ENCODE measurements around the gene LUC7L2.
"Not testable (repeated sequence)": the region's sequence is repeated elsewhere in the genome, so short reads cannot be mapped to it uniquely, and the experiment has no call there.

LUC7L2 gene

DNA sequence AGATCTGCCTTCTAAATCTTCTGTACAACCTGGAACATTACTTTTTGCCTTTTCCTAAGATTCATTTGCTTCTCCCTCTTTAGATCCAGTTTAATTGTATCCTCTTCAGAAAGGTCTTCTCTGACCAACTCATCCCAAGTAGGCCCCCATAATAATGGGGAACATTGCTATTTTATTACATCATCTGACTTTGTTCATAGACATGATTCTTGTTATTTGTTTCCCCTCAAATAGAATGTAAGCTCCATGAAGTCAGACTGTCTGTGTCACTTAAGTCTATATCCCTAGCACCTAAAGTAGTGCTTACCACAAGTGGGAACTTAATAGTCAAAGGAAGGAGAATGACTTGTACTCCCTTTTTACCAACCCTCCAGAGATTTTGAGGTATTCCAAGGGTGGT is 37.5 kb downstream of the LUC7L2 start:
- DNase-seq, result no peak

GRCh38 chr7:139403601-139404000 is 43.9 kb downstream of the LUC7L2 start:
- DNase-seq, result no peak

- no peak for DNase-seq
Observed at GRCh38 chr7:139407555-139407954, 47.9 kb downstream of the LUC7L2 start.

- DNase-seq, result not testable (repeated sequence)
Observed at GRCh38 chr7:139414743-139415402, 55.2 kb downstream of the LUC7L2 start.

- no peak for DNase-seq
Observed at GRCh38 chr7:139416405-139416804, 56.7 kb downstream of the LUC7L2 start.

GRCh38 chr7:139417478-139417877 is 57.8 kb downstream of the LUC7L2 start:
- no peak for DNase-seq

- no peak for DNase-seq
Observed at GRCh38 chr7:139421123-139421522, 61.4 kb downstream of the LUC7L2 start.

- DNase-seq, result no peak
Observed at GRCh38 chr7:139422126-139422525, 62.4 kb downstream of the LUC7L2 start.

GRCh38 chr7:139423091-139423490 is 63.4 kb downstream of the LUC7L2 start:
- DNase-seq, result no peak

DNA sequence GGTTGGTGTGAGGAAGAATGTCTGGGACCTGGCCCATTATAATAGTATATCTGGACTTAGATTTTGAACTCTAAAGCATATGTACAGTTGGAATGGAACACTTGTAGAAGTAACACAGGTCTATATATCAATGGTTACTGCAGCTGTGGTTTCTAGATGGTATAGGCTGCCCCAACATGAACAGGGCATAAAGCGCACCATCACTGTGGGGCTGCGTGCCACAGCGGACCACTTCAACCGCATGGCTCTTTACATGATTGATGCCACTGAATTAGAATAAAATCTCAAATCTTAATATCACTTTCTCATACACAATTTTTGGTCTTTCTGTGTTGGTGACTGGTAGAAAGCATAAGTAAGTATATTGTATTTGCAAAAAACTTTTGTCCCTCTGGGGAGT is 64.3 kb downstream of the LUC7L2 start:
- DNase-seq, result no peak

DNA sequence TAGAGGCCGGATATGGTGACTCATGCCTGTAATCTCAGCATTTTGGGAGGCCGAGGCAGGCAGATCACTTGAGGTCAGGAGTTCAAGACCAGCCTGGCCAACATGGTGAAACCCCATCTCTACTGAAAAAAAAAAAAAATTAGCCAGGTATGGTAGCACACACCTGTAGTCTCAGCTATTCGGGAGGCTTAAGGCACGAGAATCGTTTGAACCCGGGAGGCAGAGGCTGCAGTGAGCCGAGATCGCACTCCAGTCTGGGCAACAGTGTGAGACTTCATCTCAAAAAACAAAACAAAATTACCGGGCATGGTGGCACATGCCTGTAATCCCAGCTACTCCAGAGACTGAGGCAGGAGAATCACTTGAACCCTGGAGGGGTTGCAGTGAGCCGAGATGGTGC is 66.0 kb downstream of the LUC7L2 start:
- not testable (repeated sequence) for DNase-seq

DNA sequence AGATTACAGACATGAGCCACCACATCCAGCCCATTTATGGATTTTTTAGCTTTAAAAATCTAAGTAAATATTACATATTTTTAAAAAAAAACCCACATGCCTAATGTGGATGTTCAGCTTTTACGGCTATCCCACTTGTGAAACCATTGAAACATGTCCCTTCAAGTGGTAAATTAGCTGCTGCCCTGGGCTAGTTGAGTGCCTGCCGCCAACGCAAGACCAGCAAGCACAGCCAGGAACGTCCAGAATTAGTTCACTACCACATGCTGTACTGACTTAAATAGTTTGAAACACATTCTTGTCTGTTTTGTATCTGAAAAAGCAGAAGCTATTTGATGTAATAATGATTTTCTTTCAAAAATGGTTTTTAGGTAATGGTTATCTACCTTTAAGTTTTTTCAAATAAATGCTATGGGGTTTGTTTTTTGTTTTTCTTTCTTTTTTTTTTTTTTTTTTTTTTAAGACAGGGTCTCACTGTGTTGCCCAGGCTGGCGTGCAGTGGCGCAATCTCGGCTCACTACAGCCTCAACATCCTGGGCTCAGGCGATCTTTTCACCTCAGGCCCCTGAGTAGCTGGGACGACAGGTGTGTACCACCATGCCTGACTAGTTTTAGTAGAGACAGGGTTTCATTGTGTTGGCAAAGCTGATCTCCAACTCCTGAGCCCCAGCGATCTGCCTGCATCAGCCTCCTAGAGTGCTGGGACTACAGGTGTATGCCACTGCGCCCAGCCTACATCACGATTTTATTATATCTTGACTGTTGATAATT is 66.7 kb downstream of the LUC7L2 start:
- no peak for DNase-seq

DNA sequence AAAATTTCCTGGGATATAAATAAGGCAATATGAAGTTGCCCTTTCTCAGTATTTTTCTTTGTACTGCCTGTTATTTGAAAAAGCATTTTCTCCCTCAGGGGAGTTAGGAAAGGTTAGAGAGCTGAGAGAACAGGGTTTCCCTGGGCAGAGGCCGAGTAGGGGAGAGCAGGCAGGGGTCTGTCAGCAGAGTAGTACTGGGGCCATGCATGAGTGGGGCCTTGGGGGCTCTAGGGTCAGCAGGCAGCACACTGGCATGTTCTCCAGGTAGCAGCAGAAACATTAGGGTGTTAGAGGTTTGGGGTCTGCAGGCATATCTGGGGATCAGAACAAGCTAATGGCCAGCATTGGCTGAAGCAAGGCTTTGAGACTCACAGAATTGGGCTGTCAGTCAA is 67.3 kb downstream of the LUC7L2 start:
- DNase-seq, result no peak

GRCh38 chr7:139427788-139428187 is 68.1 kb downstream of the LUC7L2 start:
- DNase-seq, result no peak

DNA sequence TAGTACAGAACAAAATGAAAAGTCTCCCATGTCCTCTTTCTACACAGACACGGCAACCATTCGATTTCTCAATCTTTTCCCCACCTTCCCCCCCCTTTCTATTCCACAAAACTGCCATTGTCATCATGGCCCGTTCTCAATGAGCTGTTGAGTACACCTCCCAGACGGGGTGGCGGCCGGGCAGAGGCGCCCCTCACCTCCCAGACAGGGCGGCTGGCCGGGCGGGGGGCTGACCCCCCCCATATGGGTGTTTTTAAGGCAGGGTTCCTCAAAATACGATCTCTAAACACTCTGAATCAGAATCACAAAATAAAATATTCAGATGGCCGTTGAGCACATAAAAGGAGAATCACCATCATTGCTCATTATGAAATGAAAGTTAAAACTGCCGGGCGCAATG is 70.0 kb downstream of the LUC7L2 start:
- not testable (repeated sequence) for DNase-seq

DNA sequence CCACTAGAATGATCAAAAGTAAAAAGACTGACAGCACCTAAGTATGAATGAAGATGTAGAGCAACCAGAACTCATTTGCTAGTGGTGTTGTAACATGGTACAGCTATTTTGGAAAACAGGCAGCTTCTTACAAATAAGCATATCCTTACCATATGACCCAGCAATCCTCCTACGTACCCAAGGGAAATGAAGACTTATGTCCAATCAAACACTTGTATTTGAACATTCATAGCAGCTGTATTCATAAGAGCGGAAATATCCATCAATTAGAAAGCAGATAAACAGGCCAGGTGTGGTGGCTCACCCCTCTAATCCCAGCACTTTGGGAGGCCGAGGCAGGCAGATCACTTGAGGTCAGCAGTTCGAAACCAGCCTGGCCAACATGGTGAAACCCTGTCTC is 70.7 kb downstream of the LUC7L2 start:
- DNase-seq, result no peak

DNA sequence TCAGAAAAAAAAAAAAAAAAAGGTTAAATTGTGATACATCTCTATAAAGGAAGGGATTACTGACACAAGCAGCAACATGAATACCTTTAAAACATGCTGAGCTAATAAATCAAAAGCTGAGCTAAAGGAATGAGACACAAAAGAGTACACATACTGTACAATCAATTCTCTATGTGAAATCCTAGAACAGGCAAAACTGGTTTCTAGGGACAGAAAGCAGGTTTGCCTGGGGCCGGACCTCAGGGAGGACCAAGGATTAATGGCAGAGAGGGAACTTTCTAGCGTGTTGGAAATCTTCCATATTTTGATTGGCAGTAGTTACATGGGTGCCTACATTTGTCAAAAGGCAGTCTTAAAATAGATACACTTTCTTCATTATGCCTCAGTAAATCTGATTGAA is 71.3 kb downstream of the LUC7L2 start:
- DNase-seq, result no peak

- no peak for DNase-seq
Observed at GRCh38 chr7:139431459-139431858, 71.8 kb downstream of the LUC7L2 start.

DNA sequence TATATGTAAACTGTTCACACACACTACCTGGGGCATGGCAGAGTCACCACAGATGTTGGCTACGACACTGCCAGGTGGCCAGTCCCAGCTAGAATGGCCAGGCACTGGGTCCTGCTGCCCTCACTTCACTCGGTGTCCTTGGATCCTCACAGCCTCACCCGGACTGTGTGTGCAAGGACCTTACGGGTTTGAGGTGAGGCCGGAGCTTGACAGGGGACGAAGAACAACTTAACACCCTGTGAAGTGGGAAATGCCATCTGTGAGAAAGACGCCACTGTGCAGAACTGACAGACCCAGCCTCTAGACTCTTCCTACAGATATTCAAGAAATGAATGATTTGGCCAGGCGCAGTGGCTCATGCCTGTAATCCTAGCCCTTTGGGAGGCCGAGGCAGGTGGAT is 77.1 kb downstream of the LUC7L2 start:
- no peak for DNase-seq

GRCh38 chr7:139439375-139439774 is 79.7 kb downstream of the LUC7L2 start:
- DNase-seq, result no peak

DNA sequence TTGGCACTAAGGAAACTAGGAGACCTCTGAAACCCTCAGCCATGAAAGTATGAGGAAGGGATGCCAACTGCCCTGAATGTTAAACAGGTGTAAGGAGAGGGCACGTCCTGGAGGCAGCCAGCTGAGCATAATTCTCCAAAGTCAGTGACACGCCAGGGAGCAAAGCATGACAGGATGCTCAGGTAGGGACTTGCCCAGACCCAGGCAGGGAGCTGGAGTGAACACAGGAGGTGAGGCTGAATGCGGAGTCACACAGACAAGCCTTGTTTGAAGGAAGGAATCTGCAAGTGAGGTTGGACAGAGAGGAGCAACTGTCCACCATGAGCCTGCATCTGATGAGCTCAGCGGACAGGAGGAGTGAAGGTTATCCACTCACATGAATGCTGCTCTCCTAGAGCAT is 82.3 kb downstream of the LUC7L2 start:
- DNase-seq, result no peak

DNA sequence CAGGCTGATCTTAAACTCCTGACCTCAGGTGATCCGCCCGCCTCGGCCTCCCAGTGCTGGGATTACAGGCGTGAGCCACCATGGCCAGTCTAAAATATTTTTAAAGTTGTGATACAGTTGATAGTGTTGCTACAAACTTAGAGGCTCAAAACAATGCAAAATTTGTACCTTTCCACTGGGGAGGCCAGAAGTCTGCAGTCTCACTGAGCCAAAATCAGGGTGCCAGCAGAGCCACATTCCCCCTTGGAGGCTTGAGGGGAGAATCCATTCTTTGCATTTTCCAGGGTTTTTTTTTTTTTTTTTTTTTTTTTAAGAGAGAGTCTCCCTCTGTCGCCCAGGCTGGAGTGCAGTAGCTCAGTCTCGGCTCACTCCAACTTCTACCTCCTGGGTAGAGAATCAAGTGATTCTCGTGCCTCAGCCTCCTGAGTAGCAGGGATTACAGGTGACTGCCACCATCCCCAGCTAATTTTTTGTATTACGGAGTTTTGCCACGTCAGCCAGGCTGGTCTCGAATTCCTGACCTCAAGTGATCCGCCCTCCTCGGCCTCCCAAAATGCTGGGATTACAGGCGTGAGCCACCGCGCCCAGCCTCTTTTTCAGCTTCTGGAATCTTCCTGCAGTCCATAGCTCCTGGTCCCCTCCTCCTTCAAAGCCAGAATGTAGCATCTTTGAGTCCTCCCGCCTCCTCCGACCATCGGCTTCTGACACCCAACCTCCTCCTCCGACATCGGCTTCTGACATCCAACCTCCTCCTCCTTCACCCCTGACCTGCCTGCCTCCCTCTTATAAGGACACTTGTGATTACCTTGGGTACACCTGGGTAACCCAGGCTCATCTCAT is 86.6 kb downstream of the LUC7L2 start:
- no peak for DNase-seq

DNA sequence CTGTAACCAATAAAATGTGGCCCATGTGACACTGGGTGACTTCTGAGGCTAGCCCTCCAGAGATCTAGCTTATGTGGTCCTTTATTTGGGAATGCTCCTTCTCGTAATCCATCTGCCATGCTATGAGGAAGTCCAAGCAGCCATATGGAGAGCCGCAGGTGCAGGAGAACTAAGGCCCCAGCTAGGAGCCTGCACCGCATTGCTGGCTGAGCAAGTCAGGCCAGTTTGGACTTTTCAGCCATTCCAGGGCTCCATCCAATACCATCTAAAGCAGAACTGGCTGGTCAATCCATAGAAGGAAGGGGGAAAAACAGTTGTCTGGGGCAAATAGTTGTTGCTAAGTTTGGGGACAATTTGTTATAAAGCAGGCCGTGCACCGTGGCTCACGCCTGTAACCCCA is 91.2 kb downstream of the LUC7L2 start:
- DNase-seq, result no peak

- DNase-seq, result no peak
Observed at GRCh38 chr7:139451638-139452037, 91.9 kb downstream of the LUC7L2 start.
